ENCODE data around the gene PMAIP1. TPM values are rescaled to one million over a fixed set of nuclear protein-coding genes. Genes with fewer than 3 reads are reported as not detected.
"Not testable (repeated sequence)": the region's sequence is repeated elsewhere in the genome, so short reads cannot be mapped to it uniquely, and the experiment has no call there.

PMAIP1 gene
- total RNA-seq, 2 donors from 2014 or later, result 2.1 to 4.1 TPM

- no peaks in the 10 kb centered on the region for H3K4me1 ChIP-seq (replicated peaks)
- no peak for DNase-seq (ENCODE audit: low spot score)
- no peak overlapping the region for H3K4me3 ChIP-seq
- no peak for TF ChIP-seq CTCF (IDR thresholded peaks at IDR 0.05)
- TF ChIP-seq POLR2AphosphoS5 (IDR thresholded peaks at IDR 0.05), result no peak
- no peak for TF ChIP-seq POLR2A (IDR thresholded peaks at IDR 0.05)
- intact Hi-C loops (cut with DNase I), result no loop called here
- no peak overlapping the region for H3K27ac ChIP-seq
- H3K27me3 ChIP-seq (replicated peaks; ENCODE audit: insufficient read depth), result no peaks in the 10 kb centered on the region
- H3K9me3 ChIP-seq, result no peaks in the 10 kb centered on the region
- 82% methylated on average over 2 of the region's 2 CpGs for WGBS
- H3K36me3 ChIP-seq, result no peaks in the 10 kb centered on the region
Observed at GRCh38 chr18:59884351-59884750, 15.4 kb upstream of the PMAIP1 start.

DNA sequence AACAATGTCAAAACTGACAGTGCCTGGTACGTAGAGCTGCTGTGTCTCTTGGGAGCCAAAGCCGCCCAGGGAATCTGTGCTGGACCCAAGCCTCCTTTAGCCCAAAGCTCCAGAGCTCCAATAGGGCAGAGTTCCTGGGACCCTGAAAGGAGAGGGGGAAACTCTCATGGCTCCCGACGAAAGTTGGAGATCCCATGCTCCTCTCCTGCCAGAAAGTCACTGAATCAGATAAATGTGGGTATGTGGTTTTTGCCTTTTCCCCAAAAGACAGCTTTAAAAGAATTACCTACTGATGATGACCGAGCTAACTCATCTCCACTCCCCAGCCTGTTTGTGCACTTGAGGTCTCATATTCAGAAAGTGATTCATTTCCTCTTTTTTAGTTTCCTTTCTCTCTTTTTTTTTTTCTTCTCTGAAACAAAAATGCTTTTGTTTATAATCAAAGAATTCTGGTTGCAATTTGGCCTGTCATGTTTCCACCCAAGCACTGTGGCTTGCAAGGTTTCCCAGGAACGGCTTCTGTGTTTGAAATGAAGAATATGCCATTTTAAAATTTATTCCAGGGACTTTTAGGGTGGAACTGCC, 14.1 kb upstream of the PMAIP1 start:
- TF ChIP-seq POLR2AphosphoS5 (IDR thresholded peaks at IDR 0.05) (no peak), POLR2A (IDR thresholded peaks at IDR 0.05) (no peak), CTCF (IDR thresholded peaks at IDR 0.05) (no peak)
- DNase-seq (ENCODE audit: low spot score), result no peak
- Histone ChIP-seq H3K27ac (peak overlapping the region in 1 of 2 donors; percentile 16), H3K36me3 (no peaks in the 10 kb centered on the region), H3K27me3 (replicated peaks; ENCODE audit: insufficient read depth) (no peaks in the 10 kb centered on the region), H3K9me3 (no peaks in the 10 kb centered on the region), H3K4me1 (replicated peaks) (no peaks in the 10 kb centered on the region), H3K4me3 (no peak overlapping the region)
- 53% methylated on average over 6 of the region's 6 CpGs for WGBS
- intact Hi-C loops (cut with DNase I), result no loop called here

GRCh38 chr18:59886399-59886798, 13.4 kb upstream of the PMAIP1 start:
- H3K9me3 ChIP-seq; intact Hi-C loops (cut with DNase I); H3K27ac ChIP-seq; H3K27me3 ChIP-seq (replicated peaks; ENCODE audit: insufficient read depth); H3K4me1 ChIP-seq (replicated peaks); H3K4me3 ChIP-seq; H3K36me3 ChIP-seq; DNase-seq (ENCODE audit: low spot score): not testable (repeated sequence)
- WGBS, result 86% methylated on average over 3 of the region's 3 CpGs

GRCh38 chr18:59892123-59892522, 7.7 kb upstream of the PMAIP1 start:
- H3K4me3 ChIP-seq, result no peak overlapping the region
- intact Hi-C loops (cut with DNase I), result no loop called here
- H3K9me3 ChIP-seq, result no peaks in the 10 kb centered on the region
- no peak for TF ChIP-seq POLR2AphosphoS5 (IDR thresholded peaks at IDR 0.05)
- no peak for TF ChIP-seq POLR2A (IDR thresholded peaks at IDR 0.05)
- no peak for TF ChIP-seq CTCF (IDR thresholded peaks at IDR 0.05)
- no peak for DNase-seq (ENCODE audit: low spot score)
- H3K36me3 ChIP-seq, result no peaks in the 10 kb centered on the region
- no peaks in the 10 kb centered on the region for H3K4me1 ChIP-seq (replicated peaks)
- H3K27ac ChIP-seq, result no peak overlapping the region
- 91% methylated on average over 3 of the region's 3 CpGs for WGBS
- H3K27me3 ChIP-seq (replicated peaks; ENCODE audit: insufficient read depth), result no peaks in the 10 kb centered on the region

GRCh38 chr18:59893971-59894370, 5.8 kb upstream of the PMAIP1 start:
- intact Hi-C loops (cut with DNase I), result no loop called here

More at GRCh38 chr18:59893971-59894370, 5.8 kb upstream of the PMAIP1 start:
- no peaks in the 10 kb centered on the region for H3K36me3 ChIP-seq
- no peak overlapping the region for H3K27ac ChIP-seq
- H3K27me3 ChIP-seq (replicated peaks; ENCODE audit: insufficient read depth), result no peaks in the 10 kb centered on the region
- no peaks in the 10 kb centered on the region for H3K9me3 ChIP-seq
- H3K4me1 ChIP-seq (replicated peaks), result no peaks in the 10 kb centered on the region
- 86% methylated on average over 6 of the region's 6 CpGs for WGBS
- TF ChIP-seq POLR2A (IDR thresholded peaks at IDR 0.05) (no peak), POLR2AphosphoS5 (IDR thresholded peaks at IDR 0.05) (no peak), CTCF (IDR thresholded peaks at IDR 0.05) (no peak)
- H3K4me3 ChIP-seq, result no peak overlapping the region
- DNase-seq (ENCODE audit: low spot score), result no peak
